ENCODE results near the gene NTMT1.

DNA sequence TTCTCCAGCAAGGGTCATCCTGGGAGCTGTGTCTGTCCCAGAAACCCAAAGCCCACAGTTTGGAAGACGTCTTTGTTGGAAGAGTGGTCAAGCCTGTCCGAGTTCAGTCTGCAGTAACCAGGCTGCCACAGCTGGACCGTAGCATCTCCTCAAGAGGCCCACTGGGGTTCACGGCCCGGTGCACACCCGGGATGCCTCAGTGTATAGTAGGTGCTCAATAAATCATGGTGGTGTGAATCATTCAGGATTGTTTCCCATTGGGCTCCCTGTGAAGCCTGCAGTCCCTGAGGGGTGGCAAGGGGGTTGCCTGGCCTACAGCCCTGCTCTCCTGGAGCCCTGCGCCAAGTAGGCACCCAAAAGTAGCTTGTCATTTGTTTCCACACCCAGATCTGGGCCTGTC is 29.2 kb downstream of the NTMT1 start:
- TF ChIP-seq CTCF (IDR thresholded peaks at IDR 0.05; ENCODE audit: low read length) (no peak), EZH2 (IDR thresholded peaks at IDR 0.05; ENCODE audit: borderline replicate concordance, low read length) (no peak)
